Measurements from ENCODE around the gene TNNT2. TPM values are rescaled to one million over a fixed set of nuclear protein-coding genes. Genes with fewer than 3 reads are reported as not detected.

Gene TNNT2
- polyA plus RNA-seq, 1 donor from 2014 or later, result not detected

GRCh38 chr1:201395936-201396335 is 18.5 kb upstream of the TNNT2 start:
- H3K27ac Mint-ChIP-seq, result no peak overlapping the region
- no peaks in the 10 kb centered on the region for H3K9me3 Mint-ChIP-seq
- H3K4me1 Mint-ChIP-seq, result peaks cover 0 to 1% (median 0%) of the 10 kb centered on the region in 3 donors
- peaks cover 19% of the 10 kb centered on the region for H3K27me3 Mint-ChIP-seq
- no peak overlapping the region for H3K4me3 Mint-ChIP-seq
- no peaks in the 10 kb centered on the region for H3K36me3 Mint-ChIP-seq

DNA sequence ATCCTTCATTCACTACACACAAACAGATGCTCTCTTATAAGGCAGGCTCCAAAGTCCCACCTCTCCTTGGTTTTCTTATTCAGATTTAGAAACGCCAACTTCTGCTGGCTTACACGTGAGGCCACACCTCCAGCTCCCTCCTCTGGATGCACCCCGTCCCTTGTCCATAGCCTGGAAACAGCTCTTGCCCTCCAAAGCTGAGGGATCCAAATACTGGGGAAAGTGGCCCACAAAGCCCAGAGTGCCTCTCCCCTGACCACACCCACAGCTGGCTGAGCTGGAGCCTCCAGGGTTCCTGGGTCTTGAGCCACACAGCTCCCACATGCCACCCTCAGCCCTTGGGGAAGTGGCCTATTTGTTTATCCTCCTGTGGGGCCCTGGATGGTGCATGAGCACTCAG is 17.1 kb upstream of the TNNT2 start:
- H3K36me3 Mint-ChIP-seq, result no peaks in the 10 kb centered on the region
- H3K4me3 Mint-ChIP-seq, result no peak overlapping the region
- no peaks in the 10 kb centered on the region for H3K9me3 Mint-ChIP-seq
- H3K27ac Mint-ChIP-seq, result peak overlapping the region in 1 of 3 donors; percentile 59
- H3K27me3 Mint-ChIP-seq, result peaks cover 19% of the 10 kb centered on the region
- peaks cover 0 to 1% (median 0%) of the 10 kb centered on the region in 3 donors for H3K4me1 Mint-ChIP-seq

DNA sequence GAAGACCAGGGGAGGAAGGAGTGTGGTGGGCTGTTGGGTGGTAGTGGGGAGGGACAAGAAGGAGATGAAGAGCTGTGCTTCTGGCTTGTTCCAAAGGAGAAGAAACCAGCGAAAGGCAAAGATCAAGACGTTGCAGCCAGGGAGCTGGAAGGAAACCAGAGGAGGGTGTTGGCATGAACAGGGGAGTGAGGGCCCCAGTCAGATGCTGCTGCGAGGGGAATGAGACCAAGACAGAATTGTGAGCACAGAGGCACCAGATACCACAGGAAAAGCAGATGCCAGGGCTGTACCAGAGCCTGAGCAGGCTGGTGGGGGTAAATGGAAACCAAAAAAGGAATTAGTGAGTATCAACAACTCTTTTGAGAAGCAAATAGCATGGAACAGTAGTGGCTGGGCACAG is 15.6 kb upstream of the TNNT2 start:
- Mint-ChIP-seq H3K4me1 (peaks cover 0 to 1% (median 0%) of the 10 kb centered on the region in 3 donors), H3K27me3 (peaks cover 10% of the 10 kb centered on the region), H3K36me3 (no peaks in the 10 kb centered on the region), H3K27ac (no peak overlapping the region), H3K4me3 (no peak overlapping the region), H3K9me3 (no peaks in the 10 kb centered on the region)

DNA sequence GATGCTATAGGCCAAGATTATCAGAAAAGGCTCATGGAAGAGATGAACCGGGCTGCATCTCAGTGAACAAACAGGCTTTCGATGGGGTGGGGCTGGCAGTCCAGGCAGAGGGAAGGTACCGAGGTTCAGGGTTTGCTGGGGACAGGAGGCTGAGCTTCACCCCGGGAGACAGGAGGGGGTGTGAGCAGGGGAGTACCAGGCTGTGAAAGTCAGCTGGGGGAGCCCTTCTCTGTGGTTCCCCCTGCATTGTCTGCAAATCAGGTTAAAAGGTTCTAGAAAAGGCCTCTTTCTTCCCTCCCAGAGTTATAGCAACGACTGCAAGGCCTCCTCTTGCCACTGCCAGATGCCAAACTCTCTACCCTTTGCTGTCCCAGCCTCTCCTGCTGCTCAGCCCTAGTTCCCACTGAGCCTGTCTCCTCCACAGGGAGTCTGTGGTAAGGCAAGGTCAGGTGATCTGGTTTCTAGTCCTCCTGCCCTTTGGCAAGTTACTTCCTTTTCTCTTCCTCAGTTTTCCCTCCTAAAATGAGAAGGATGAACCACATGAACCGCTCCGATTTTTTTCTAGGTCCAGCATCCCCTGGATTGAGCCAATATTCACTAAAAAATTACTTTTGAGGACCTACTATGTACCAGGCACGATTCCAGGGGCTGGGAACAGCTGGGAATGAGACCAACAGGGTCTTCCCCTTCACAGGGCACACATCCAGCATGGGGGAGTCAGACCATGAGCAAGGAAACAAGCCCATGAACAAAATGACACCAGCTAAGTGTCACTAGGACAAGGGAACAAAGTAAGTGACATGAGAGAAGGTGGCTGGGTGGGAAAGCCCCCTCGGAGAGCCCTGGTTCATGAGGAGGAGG is 14.4 kb upstream of the TNNT2 start:
- no peak overlapping the region for H3K4me3 Mint-ChIP-seq
- no peaks in the 10 kb centered on the region for H3K9me3 Mint-ChIP-seq
- H3K27ac Mint-ChIP-seq, result no peak overlapping the region
- no peaks in the 10 kb centered on the region for H3K36me3 Mint-ChIP-seq
- H3K4me1 Mint-ChIP-seq, result peaks cover 0 to 1% (median 0%) of the 10 kb centered on the region in 3 donors
- H3K27me3 Mint-ChIP-seq, result peaks cover 8% of the 10 kb centered on the region

DNA sequence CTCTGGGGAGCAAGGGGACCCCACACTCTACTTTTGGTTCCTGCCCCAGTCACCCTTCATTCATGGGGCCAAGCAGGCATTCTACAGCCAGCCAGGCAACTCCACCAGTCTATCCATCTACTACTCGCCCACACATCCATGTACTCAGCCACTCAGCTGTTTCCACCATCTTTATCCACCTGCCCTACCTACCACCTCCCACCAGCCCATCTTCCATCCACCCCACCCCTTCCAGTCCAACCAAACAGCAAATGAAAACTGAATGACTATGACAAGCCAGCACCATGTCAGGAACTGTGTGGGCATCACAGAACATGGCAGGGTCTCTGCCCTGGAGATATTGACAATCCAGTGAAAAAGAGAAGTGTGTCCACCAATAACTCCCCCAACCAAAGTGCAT is 13.7 kb upstream of the TNNT2 start:
- Mint-ChIP-seq H3K36me3 (no peaks in the 10 kb centered on the region), H3K27ac (no peak overlapping the region), H3K27me3 (peaks cover 8% of the 10 kb centered on the region), H3K4me3 (no peak overlapping the region), H3K9me3 (no peaks in the 10 kb centered on the region), H3K4me1 (peaks cover 0 to 1% (median 0%) of the 10 kb centered on the region in 3 donors)

DNA sequence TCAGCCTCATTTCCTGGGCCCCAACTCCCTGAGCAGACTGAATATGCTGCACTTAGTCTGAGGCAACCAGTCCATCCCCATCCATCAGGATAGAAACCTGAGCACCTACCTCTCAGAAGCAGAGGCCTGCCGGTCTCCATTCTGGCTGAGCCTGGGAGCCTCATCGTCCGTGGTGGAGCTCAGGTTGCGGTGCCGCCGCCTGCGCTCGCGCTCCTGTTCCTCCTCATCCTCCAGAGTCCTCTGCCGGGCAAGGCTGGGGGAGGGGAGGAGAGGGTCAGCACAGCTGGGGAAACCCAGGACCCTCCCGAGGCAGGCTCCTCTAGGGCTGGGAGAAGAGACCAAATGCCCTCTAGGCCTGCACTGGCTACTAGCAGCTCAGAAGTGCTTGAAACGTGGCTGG is 11.6 kb upstream of the TNNT2 start:
- Mint-ChIP-seq H3K9me3 (no peaks in the 10 kb centered on the region), H3K27me3 (peaks cover 12% of the 10 kb centered on the region), H3K27ac (no peak overlapping the region), H3K36me3 (no peaks in the 10 kb centered on the region), H3K4me1 (peaks cover 0 to 1% (median 0%) of the 10 kb centered on the region in 3 donors), H3K4me3 (no peak overlapping the region)

DNA sequence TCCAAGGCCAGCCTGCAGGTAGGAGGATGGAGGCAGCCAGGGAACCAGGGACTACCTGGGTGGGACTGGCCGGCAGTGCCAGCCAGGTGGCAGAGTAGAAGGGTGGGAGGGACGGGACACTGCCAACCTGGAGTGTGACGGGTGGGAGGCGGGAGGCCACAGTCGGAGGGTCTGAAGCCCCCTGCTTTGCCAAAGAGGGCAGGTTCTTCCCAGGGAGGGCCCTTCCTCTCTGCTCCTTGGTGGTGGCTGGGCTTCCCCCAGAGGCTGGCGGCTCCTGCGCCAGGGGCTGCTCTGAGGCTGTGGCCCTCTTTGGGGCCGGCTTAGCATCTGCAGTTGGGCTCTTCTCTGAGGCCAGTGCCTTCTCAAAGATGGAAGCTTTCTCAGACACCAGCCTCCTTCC is 8.7 kb upstream of the TNNT2 start:
- Mint-ChIP-seq H3K36me3 (no peaks in the 10 kb centered on the region), H3K27ac (no peak overlapping the region), H3K27me3 (peaks cover 12% of the 10 kb centered on the region), H3K4me3 (no peak overlapping the region), H3K4me1 (peaks cover 0 to 1% (median 0%) of the 10 kb centered on the region in 3 donors), H3K9me3 (no peaks in the 10 kb centered on the region)

DNA sequence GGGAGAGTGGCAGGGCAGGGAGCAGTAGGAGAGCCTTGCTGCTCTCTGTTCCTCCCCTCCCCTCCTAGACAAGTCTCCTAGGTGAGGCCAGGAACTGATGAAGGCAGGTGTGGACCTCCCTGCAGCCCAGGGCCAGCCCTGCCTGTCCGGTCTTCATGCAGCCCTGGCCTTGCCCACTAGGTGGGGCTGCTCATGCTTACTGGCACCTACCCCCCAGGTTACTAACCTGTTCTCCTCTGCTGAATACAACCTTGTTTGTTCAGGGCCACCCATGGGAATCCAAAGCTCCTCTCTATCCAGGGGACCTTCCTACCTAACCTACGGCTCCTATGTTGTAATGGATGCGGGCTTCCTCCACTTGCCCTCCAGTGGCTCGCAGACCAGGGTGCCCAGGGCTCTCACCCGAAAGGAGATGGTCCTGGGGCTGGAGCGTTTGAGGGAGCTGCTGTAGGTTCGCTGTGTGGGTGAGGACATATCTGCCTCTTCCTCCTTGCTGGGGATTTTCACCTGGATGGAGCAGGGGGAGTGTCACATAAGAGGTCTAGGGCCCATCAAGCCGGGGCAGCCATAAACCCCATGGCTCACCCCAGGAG is 7.9 kb upstream of the TNNT2 start:
- Mint-ChIP-seq H3K4me1 (no peaks in the 10 kb centered on the region), H3K9me3 (peaks cover 0 to 2% (median 0%) of the 10 kb centered on the region in 3 donors), H3K27ac (no peak overlapping the region), H3K27me3 (peaks cover 12% of the 10 kb centered on the region), H3K36me3 (no peaks in the 10 kb centered on the region), H3K4me3 (no peak overlapping the region)

GRCh38 chr1:201384406-201384782 is 6.9 kb upstream of the TNNT2 start:
- Mint-ChIP-seq H3K9me3 (peaks cover 0 to 2% (median 0%) of the 10 kb centered on the region in 3 donors), H3K36me3 (no peaks in the 10 kb centered on the region), H3K4me1 (no peaks in the 10 kb centered on the region), H3K27me3 (peaks cover 12% of the 10 kb centered on the region), H3K4me3 (no peak overlapping the region), H3K27ac (no peak overlapping the region)

DNA sequence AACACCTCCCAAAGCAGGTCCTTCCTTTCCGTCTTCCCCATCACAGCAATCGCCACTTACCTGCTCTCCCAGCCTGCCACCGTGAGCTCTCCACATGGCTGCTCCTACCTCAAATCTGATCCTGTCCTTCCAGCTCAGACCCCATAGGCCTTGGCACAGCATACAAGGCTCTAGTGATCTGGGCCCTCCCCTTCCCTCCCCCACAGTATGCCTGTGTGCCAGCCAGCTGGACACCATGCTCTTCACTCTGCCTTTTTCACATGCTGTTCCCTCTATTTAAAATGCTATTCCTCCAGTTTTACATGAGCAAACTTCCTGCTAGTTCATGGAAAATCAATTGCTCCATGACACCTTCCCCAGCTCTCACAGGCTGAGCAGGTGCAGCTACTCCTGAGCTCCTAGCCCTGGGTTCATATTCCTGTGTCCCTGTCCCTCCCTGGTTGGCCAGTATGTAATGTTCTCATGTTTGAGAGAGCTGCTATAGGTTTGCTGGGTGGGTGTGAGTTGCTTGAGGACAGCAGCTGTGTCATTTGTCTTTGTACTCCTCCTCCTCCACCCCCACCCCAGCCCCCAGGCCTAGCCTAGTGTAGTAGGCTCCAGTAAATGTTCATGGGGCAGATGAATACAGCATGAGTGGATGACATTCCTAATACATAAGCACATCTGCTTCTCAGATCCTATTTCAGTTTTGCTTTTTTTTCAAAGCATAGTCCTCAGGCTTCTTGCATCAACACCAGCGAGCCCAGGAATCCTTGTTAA is 6.3 kb upstream of the TNNT2 start:
- Mint-ChIP-seq H3K4me1 (no peaks in the 10 kb centered on the region), H3K9me3 (peaks cover 0 to 2% (median 0%) of the 10 kb centered on the region in 3 donors), H3K36me3 (no peaks in the 10 kb centered on the region), H3K27ac (no peak overlapping the region), H3K27me3 (peaks cover 12% of the 10 kb centered on the region), H3K4me3 (no peak overlapping the region)

GRCh38 chr1:201381130-201381529 is 3.6 kb upstream of the TNNT2 start:
- H3K36me3 Mint-ChIP-seq, result peaks cover 1% of the 10 kb centered on the region
- H3K4me1 Mint-ChIP-seq, result no peaks in the 10 kb centered on the region
- H3K4me3 Mint-ChIP-seq, result no peak overlapping the region
- peaks cover 7% of the 10 kb centered on the region for H3K27me3 Mint-ChIP-seq
- peaks cover 0 to 2% (median 0%) of the 10 kb centered on the region in 3 donors for H3K9me3 Mint-ChIP-seq
- H3K27ac Mint-ChIP-seq, result no peak overlapping the region

- H3K9me3 Mint-ChIP-seq, result peaks cover 0 to 2% (median 0%) of the 10 kb centered on the region in 3 donors
- no peak overlapping the region for H3K27ac Mint-ChIP-seq
- peaks cover 10% of the 10 kb centered on the region for H3K27me3 Mint-ChIP-seq
- H3K36me3 Mint-ChIP-seq, result peaks cover 1% of the 10 kb centered on the region
- H3K4me3 Mint-ChIP-seq, result no peak overlapping the region
- H3K4me1 Mint-ChIP-seq, result no peaks in the 10 kb centered on the region
These were observed 2.3 kb upstream of the TNNT2 start for GRCh38 chr1:201379733-201380242.

DNA sequence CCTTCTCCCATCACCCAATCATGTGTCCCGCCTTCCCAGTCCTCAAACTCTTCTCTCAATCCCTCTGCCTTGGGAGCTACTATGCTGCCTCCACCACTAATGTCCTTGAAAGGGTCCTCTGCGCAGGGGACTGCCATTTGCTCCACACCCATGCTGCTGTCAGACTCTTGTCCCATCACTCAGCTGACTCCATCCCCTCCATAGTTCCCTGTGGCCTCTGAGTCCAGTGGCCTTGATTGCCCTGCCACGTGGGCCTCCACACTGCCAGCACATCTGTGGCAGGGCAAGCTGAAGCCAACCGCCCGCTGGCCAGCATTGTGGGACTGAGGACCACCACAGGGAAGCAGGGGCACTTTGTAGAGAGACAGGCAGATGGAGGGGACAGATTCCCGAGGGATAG is 1.3 kb upstream of the TNNT2 start:
- no peak overlapping the region for H3K4me3 Mint-ChIP-seq
- no peaks in the 10 kb centered on the region for H3K4me1 Mint-ChIP-seq
- H3K27ac Mint-ChIP-seq, result no peak overlapping the region

GRCh38 chr1:201376464-201377374 is 761 bp downstream of the TNNT2 start:
- H3K36me3 Mint-ChIP-seq, result peaks cover 1% of the 10 kb centered on the region
- no peaks in the 10 kb centered on the region for H3K4me1 Mint-ChIP-seq
- peaks cover 0 to 2% (median 0%) of the 10 kb centered on the region in 3 donors for H3K9me3 Mint-ChIP-seq
- H3K4me3 Mint-ChIP-seq, result no peak overlapping the region
- peak overlapping the region in 1 of 3 donors; percentile 6 for H3K27ac Mint-ChIP-seq
- H3K27me3 Mint-ChIP-seq, result peaks cover 21% of the 10 kb centered on the region

More for the DNA sequence above, 1.3 kb upstream of the TNNT2 start:
- Mint-ChIP-seq H3K9me3 (peaks cover 0 to 2% (median 0%) of the 10 kb centered on the region in 3 donors), H3K27me3 (peaks cover 10% of the 10 kb centered on the region), H3K36me3 (peaks cover 1% of the 10 kb centered on the region)

Data from IgD-negative memory B cell (primary cell).